ENCODE results near the gene STYK1. TPM values are rescaled to one million over a fixed set of nuclear protein-coding genes. Genes with fewer than 3 reads are reported as not detected.

Gene STYK1
- total and polyA plus RNA-seq, 10 of the 15 experiments (the other 5 are each of a cell fraction or from before 2014, with no cell fraction given): 0.62 to 1.2 (median 0.82) TPM; not detected in 1

- TF ChIP-seq USF1 (IDR thresholded peaks at IDR 0.05; ENCODE audit: borderline replicate concordance, extremely low read length, insufficient read depth, low read depth, low read length): no peak
- no peak for TF ChIP-seq ZNF687 (IDR thresholded peaks at IDR 0.05)
- no peak for TF ChIP-seq GABPA (IDR thresholded peaks at IDR 0.05; ENCODE audit: low read depth)
- TF ChIP-seq IKZF2 (IDR thresholded peaks at IDR 0.05): no peak
- no peak for TF ChIP-seq BCL3 (IDR thresholded peaks at IDR 0.05; ENCODE audit: borderline replicate concordance, insufficient read depth, low read depth, low read length, poor library complexity, severe bottlenecking)
- TF ChIP-seq NFXL1 (IDR thresholded peaks at IDR 0.05; ENCODE audit: borderline replicate concordance): no peak
- TF ChIP-seq MXI1 (IDR thresholded peaks at IDR 0.05; ENCODE audit: low read depth, low read length): peak; percentile 24; the same call in 1 of the 2 replicates
- TF ChIP-seq ATF3 (IDR thresholded peaks at IDR 0.05; ENCODE audit: borderline replicate concordance, extremely low read depth, low read depth, low read length): no peak
- no peak for TF ChIP-seq NFIC (IDR thresholded peaks at IDR 0.05; ENCODE audit: low read depth, low read length)
- no peak for TF ChIP-seq SKIL (IDR thresholded peaks at IDR 0.05; ENCODE audit: low read depth, poor library complexity, severe bottlenecking)
- no peak for TF ChIP-seq RBBP5 (conservative IDR thresholded peaks at IDR 0.05)
- TF ChIP-seq SREBF1 (IDR thresholded peaks at IDR 0.05; ENCODE audit: low read length): no peak
- no peak for TF ChIP-seq FOS (IDR thresholded peaks at IDR 0.05; ENCODE audit: borderline replicate concordance, extremely low read depth, insufficient read length)
- no peak for TF ChIP-seq EED (IDR thresholded peaks at IDR 0.05; ENCODE audit: low read depth)
- no peak for TF ChIP-seq ZBED1 (IDR thresholded peaks at IDR 0.05; ENCODE audit: borderline replicate concordance)
- peak in 2 of 3 experiments; percentile 20 to 24; a peak in 3 of 6 replicates for TF ChIP-seq CTCF (IDR thresholded peaks at IDR 0.05 in 2 of 3, conservative IDR thresholded peaks at IDR 0.05 in 1 of 3; ENCODE audit: control insufficient read depth in 2 of 3, extremely low read depth in 1 of 3, insufficient read depth in 1 of 3, low read depth in 3 of 3, low read length in 3 of 3)
- no peak for TF ChIP-seq USF2 (IDR thresholded peaks at IDR 0.05; ENCODE audit: borderline replicate concordance, low read depth, low read length)
- no peak for TF ChIP-seq STAT1 (conservative IDR thresholded peaks at IDR 0.05)
These were observed 48.7 kb upstream of the STYK1 start (continued) for GRCh38 chr12:10722502-10722904.

Data from GM12878 (cell line).